Loucy (cell line): ENCODE measurements around the gene CYP2F1.
"Not testable (repeated sequence)": the region's sequence is repeated elsewhere in the genome, so short reads cannot be mapped to it uniquely, and the experiment has no call there.

Experiments used
- H2AFZ ChIP-seq: fragments of 200-600 bp; sonication (generic); 2 replicates; pipeline ENCODE4 v1.6.0; 2016; ENCODE audit warnings: antibody characterized with exemption, mild to moderate bottlenecking, low read length, moderate library complexity
- H3F3A ChIP-seq: fragments of 200-600 bp; 2 replicates; pipeline ENCODE4 v1.6.0; 2016; ENCODE audit warnings: antibody characterized with exemption, low read depth, mild to moderate bottlenecking
- H3K27me3 ChIP-seq: fragments of 200-600 bp; sonication (generic); 2 replicates; pipeline ENCODE4 v1.6.1; 2014; ENCODE audit warnings: low read length, mild to moderate bottlenecking; ENCODE audit not compliant: insufficient read depth, poor library complexity, severe bottlenecking
- H3K36me3 ChIP-seq: fragments of 200-600 bp; sonication (generic); 2 replicates; pipeline ENCODE4 v1.6.1; 2016; ENCODE audit warnings: low read length; ENCODE audit not compliant: insufficient read depth
- H3K4me1 ChIP-seq: fragments of 200-600 bp; sonication (generic); 2 replicates; pipeline ENCODE4 v1.5.1; 2014; ENCODE audit warnings: low read length, mild to moderate bottlenecking; ENCODE audit not compliant: insufficient read depth, poor library complexity, severe bottlenecking
- H3K4me2 ChIP-seq: fragments of 200-600 bp; sonication (generic); 2 replicates; pipeline ENCODE4 v1.6.0; 2014; ENCODE audit warnings: antibody characterized with exemption, low read length, low read depth, mild to moderate bottlenecking; ENCODE audit not compliant: poor library complexity, severe bottlenecking
- H3K4me3 ChIP-seq: fragments of 200-600 bp; sonication (generic); 2 replicates; pipeline ENCODE4 v1.5.1; 2014; ENCODE audit warnings: low read length, mild to moderate bottlenecking, mixed read lengths; ENCODE audit not compliant: poor library complexity, severe bottlenecking
- H3K79me2 ChIP-seq: fragments of 200-600 bp; sonication (generic); 2 replicates; pipeline ENCODE4 v1.6.1; 2014; ENCODE audit warnings: low read length; ENCODE audit not compliant: insufficient read depth
- H3K9ac ChIP-seq: fragments of 200-600 bp; sonication (generic); 2 replicates; pipeline ENCODE4 v1.6.0; 2014; ENCODE audit warnings: mild to moderate bottlenecking, low read depth, low read length, moderate library complexity; ENCODE audit not compliant: poor library complexity, severe bottlenecking
- H3K9me2 ChIP-seq: fragments of 200-600 bp; sonication (generic); replicated peaks from 2 replicates; pipeline ENCODE4 v1.6.1; 2016; ENCODE audit warnings: low read depth, low read length, mixed read lengths
- H3K9me3 ChIP-seq: fragments of 200-600 bp; sonication (generic); 2 replicates; pipeline ENCODE4 v1.6.1; 2014; ENCODE audit warnings: mild to moderate bottlenecking, antibody characterized with exemption, low read length, low read depth; ENCODE audit not compliant: insufficient read depth
- H4K20me1 ChIP-seq: fragments of 200-600 bp; sonication (generic); 2 replicates; pipeline ENCODE4 v1.6.0; 2014; ENCODE audit warnings: antibody characterized with exemption, low read length, mild to moderate bottlenecking; ENCODE audit not compliant: insufficient read depth, poor library complexity, severe bottlenecking
- EZH2phosphoT487 ChIP-seq: fragments of 200-600 bp; IDR thresholded peaks from 2 replicates; pipeline ENCODE4 v1.6.1; 2018; ENCODE audit warnings: antibody characterized with exemption, mild to moderate bottlenecking, moderate library complexity, borderline replicate concordance
- TF ChIP-seq, protein P1 (sequence below): fragments of 200-600 bp; sonication (generic); conservative IDR thresholded peaks from 2 replicates; pipeline ENCODE4 v1.5.1; 2014; ENCODE audit warnings: mild to moderate bottlenecking, antibody characterized with exemption, low read length

CYP2F1 gene

DNA sequence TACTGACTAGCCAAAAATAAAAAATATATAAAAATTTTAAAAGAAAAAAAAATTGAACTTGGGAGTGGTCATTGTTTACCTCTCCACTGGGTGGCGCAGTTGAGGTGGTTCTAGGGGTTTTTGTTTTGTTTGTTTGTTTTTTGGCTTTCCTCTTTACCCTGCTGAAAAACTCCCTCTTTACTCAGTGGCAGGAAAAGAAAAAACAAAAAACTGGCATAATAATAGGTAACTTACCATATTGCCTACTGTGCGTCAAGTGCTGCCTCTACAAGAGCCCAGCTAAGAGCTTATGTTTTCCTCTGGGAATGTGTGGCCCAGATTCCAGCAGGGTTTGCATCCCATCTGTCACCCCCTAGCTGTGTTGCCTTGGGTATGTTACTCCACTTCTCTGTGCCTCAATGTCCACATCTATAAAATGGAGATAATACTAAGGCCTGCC is 12.6 kb downstream of the CYP2F1 start:
- not testable (repeated sequence) for H4K20me1 ChIP-seq, H3K27me3 ChIP-seq, H3K4me2 ChIP-seq, H3K9me2 ChIP-seq, H3K36me3 ChIP-seq, H2AFZ ChIP-seq, H3K4me3 ChIP-seq, H3K79me2 ChIP-seq, H3K9me3 ChIP-seq, H3K9ac ChIP-seq, H3F3A ChIP-seq, H3K4me1 ChIP-seq
- TF ChIP-seq, protein P1, sequence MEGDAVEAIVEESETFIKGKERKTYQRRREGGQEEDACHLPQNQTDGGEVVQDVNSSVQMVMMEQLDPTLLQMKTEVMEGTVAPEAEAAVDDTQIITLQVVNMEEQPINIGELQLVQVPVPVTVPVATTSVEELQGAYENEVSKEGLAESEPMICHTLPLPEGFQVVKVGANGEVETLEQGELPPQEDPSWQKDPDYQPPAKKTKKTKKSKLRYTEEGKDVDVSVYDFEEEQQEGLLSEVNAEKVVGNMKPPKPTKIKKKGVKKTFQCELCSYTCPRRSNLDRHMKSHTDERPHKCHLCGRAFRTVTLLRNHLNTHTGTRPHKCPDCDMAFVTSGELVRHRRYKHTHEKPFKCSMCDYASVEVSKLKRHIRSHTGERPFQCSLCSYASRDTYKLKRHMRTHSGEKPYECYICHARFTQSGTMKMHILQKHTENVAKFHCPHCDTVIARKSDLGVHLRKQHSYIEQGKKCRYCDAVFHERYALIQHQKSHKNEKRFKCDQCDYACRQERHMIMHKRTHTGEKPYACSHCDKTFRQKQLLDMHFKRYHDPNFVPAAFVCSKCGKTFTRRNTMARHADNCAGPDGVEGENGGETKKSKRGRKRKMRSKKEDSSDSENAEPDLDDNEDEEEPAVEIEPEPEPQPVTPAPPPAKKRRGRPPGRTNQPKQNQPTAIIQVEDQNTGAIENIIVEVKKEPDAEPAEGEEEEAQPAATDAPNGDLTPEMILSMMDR: peak; percentile 57

DNA sequence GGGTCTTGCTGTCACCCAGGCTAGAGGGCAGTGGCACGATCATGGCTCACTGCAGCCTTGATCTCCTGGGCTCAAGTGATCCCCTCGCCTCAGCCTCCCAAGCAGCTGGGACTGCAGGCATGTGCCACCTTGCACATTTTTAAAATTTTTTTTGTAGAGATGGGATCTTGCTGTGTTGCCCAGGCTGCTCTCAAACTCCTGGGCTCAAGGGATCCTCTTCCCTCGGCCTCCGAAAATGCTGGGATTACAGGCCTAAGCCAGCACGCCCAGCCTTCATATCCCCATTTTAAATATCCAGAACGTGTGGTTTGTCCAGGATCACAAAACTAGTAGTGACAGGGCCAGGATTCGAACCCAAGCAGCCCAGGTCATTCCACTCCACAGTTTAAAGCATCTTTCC is 13.1 kb downstream of the CYP2F1 start:
- H3K36me3 ChIP-seq, H3K9me3 ChIP-seq, H3K4me3 ChIP-seq, H3K79me2 ChIP-seq, H4K20me1 ChIP-seq, H3K9me2 ChIP-seq, H3F3A ChIP-seq, H3K9ac ChIP-seq, H3K27me3 ChIP-seq, H3K4me2 ChIP-seq, H2AFZ ChIP-seq, H3K4me1 ChIP-seq: not testable (repeated sequence)

DNA sequence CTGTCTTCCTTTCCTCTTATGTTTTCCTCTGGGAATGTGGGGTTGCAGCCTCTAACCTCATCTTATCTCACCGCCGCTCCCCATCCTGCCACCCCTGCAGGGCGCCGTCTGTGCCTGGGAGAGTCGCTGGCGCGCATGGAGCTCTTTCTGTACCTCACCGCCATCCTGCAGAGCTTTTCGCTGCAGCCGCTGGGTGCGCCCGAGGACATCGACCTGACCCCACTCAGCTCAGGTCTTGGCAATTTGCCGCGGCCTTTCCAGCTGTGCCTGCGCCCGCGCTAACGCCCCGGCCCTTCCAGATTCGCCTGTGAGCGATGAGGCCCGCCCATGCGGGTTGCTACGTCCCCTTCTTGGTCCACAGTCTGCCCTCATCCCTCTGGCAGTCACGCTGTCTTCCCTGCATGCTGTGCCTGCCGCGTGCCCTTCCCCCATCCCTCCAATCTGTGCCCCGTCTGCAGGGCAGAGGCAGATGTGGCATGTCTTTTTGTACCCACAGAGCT is 13.6 kb downstream of the CYP2F1 start:
- H3K9me2 ChIP-seq, H3K4me2 ChIP-seq, H3F3A ChIP-seq, H3K79me2 ChIP-seq, H3K4me1 ChIP-seq, H3K36me3 ChIP-seq, H3K27me3 ChIP-seq, H3K9ac ChIP-seq, H4K20me1 ChIP-seq, H3K9me3 ChIP-seq, H3K4me3 ChIP-seq, H2AFZ ChIP-seq: not testable (repeated sequence)

DNA sequence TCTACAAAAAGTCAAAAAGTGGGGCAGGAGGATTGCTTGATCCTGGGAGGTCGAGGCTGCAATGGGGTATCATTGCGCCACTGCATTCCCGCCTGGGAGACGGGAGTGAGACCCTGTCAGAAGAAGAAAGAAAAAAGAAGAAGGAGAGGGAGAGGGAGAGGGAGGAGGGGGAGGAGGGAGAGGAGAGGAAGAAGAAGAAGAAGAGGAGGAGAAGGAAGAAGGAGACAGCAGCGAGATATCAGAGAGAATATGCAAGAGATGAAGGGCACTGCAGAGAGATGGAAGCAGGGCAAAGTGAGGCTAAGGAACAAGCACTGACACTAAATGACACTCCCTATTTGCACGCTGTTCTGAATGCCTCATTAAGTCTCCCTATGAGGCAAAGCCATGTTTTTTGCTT is 14.5 kb downstream of the CYP2F1 start:
- H3K4me2 ChIP-seq: no peak overlapping the region
- no peak overlapping the region for H3K4me3 ChIP-seq
- no peaks in the 10 kb centered on the region for H3K27me3 ChIP-seq
- H3K4me1 ChIP-seq: no peaks in the 10 kb centered on the region
- H3K9me3 ChIP-seq: no peaks in the 10 kb centered on the region
- no peak overlapping the region for H2AFZ ChIP-seq
- H4K20me1 ChIP-seq: no peaks in the 10 kb centered on the region
- TF ChIP-seq EZH2phosphoT487: no peak
- TF ChIP-seq, protein P1: no peak
- no peak overlapping the region for H3K9ac ChIP-seq
- no peaks in the 10 kb centered on the region for H3F3A ChIP-seq
- no peaks in the 10 kb centered on the region for H3K9me2 ChIP-seq
- no peaks in the 10 kb centered on the region for H3K36me3 ChIP-seq
- no peaks in the 10 kb centered on the region for H3K79me2 ChIP-seq
